Measurements from ENCODE around the gene LAMA2.

The LAMA2 gene

DNA sequence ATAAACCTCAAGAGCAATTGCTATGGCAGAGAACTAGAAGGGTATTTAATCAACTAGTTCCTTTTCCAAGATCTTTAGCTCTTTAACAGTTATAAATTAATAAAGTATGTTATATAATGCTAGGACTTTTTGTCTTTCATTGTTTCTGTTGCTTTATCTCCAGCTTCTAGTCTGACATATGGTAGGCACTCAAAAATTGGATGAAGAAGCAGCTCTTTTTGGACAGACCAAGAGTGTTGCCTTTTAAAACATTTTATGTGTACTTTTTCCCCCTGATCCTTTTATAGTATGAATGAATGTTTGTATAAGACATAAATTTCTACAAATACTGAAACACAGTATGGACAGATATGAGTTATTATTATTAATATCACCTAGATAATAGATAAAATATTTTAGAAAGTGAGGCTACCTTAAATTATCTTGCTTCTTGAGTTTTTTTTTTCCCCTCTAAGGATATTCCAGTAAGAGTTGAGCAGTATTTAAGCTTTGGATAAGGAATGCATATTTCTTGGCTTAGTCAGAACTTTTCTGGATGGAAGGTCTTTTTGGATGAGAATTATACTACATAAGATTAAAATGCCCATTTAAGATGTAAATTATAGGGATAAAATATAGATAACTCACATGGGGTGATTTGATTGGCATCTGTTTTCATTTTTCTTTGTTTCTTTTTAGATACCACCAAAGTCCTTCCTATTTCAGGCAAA is 16.6 kb downstream of the LAMA2 start:
- Histone ChIP-seq H2BK5ac (ENCODE audit: low read depth, low read length, poor library complexity, severe bottlenecking) (no peak overlapping the region), H4K91ac (ENCODE audit: low read length) (no peak overlapping the region), H3K79me1 (replicated peaks; ENCODE audit: low read length, poor library complexity, severe bottlenecking) (no peaks in the 10 kb centered on the region), H2BK12ac (ENCODE audit: low read length in 2 of 2) (no peak overlapping the region), H3K23ac (ENCODE audit: low read length in 2 of 2) (no peak overlapping the region), H3K4me2 (ENCODE audit: low read length, poor library complexity, severe bottlenecking) (no peak overlapping the region), H2BK120ac (ENCODE audit: low read depth, low read length) (no peak overlapping the region), H2BK15ac (ENCODE audit: low read depth, poor library complexity, severe bottlenecking) (no peak overlapping the region), H3K9ac (ENCODE audit: low read length) (no peak overlapping the region), H3K27me3 (ENCODE audit: control insufficient read depth in 1 of 2, insufficient read depth in 1 of 2, low read length in 2 of 2) (no peaks in the 10 kb centered on the region), H3K14ac (ENCODE audit: low read length in 2 of 2) (no peak overlapping the region), H3K4me3 (ENCODE audit: insufficient read depth in 1 of 2, low read depth in 1 of 2, low read length in 2 of 2) (no peak overlapping the region), H3K18ac (ENCODE audit: low read depth in 1 of 2, low read length in 2 of 2) (no peak overlapping the region), H3K4ac (ENCODE audit: low read depth in 1 of 2, low read length in 2 of 2) (no peak overlapping the region), H3K27ac (ENCODE audit: low read length, poor library complexity, severe bottlenecking) (no peak overlapping the region), H2AK5ac (ENCODE audit: low read length, severe bottlenecking) (no peak overlapping the region), H3K4me1 (ENCODE audit: control insufficient read depth, insufficient read depth, low read depth, low read length) (no peaks in the 10 kb centered on the region), H3K36me3 (ENCODE audit: control insufficient read depth in 1 of 2, insufficient read depth in 2 of 2, low read depth in 1 of 2, low read length in 2 of 2) (no peaks in the 10 kb centered on the region), H4K8ac (ENCODE audit: low read length) (no peak overlapping the region), H2AFZ (ENCODE audit: low read depth, low read length) (no peak overlapping the region), H3K9me3 (ENCODE audit: control insufficient read depth, low read length) (no peaks in the 10 kb centered on the region)
- peak; percentile 19 for DNase-seq

DNA sequence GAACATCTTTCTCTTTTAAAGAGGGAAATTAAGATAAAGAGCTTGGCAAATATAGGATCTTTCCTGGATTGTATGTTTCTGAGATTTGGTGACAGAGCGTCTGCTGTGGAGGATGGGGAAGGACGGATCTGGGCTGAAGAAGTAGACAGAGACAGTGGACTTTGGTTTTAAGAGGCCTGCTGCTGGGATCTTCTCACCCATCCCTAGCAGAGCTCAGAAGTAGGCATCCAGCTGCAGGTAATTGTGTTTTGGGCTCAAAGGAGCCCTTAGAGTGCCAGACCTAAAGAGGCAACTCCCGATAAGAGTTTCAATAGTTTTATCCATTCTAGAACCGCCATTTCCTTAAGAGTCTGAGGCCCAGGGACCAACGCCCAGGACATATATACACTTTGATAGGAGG is 20.8 kb downstream of the LAMA2 start:
- H2AFZ ChIP-seq (ENCODE audit: low read depth, low read length), result no peak overlapping the region
- H3K14ac ChIP-seq (ENCODE audit: low read length in 2 of 2), result no peak overlapping the region
- no peaks in the 10 kb centered on the region for H3K9me3 ChIP-seq (ENCODE audit: control insufficient read depth, low read length)
- H3K4me2 ChIP-seq (ENCODE audit: low read length, poor library complexity, severe bottlenecking), result no peak overlapping the region
- no peak overlapping the region for H2BK120ac ChIP-seq (ENCODE audit: low read depth, low read length)
- H3K23ac ChIP-seq (ENCODE audit: low read length in 2 of 2), result no peak overlapping the region
- H2BK5ac ChIP-seq (ENCODE audit: low read depth, low read length, poor library complexity, severe bottlenecking), result no peak overlapping the region
- H3K27me3 ChIP-seq (ENCODE audit: control insufficient read depth in 1 of 2, insufficient read depth in 1 of 2, low read length in 2 of 2), result no peaks in the 10 kb centered on the region
- no peak overlapping the region for H4K8ac ChIP-seq (ENCODE audit: low read length)
- no peak overlapping the region for H2BK15ac ChIP-seq (ENCODE audit: low read depth, poor library complexity, severe bottlenecking)
- H3K4me3 ChIP-seq (ENCODE audit: insufficient read depth in 1 of 2, low read depth in 1 of 2, low read length in 2 of 2), result no peak overlapping the region
- no peak overlapping the region for H3K9ac ChIP-seq (ENCODE audit: low read length)
- H4K91ac ChIP-seq (ENCODE audit: low read length), result no peak overlapping the region
- H3K79me1 ChIP-seq (replicated peaks; ENCODE audit: low read length, poor library complexity, severe bottlenecking), result no peaks in the 10 kb centered on the region
- no peak overlapping the region for H3K27ac ChIP-seq (ENCODE audit: low read length, poor library complexity, severe bottlenecking)
- H2BK12ac ChIP-seq (ENCODE audit: low read length in 2 of 2), result no peak overlapping the region
- no peaks in the 10 kb centered on the region for H3K36me3 ChIP-seq (ENCODE audit: control insufficient read depth in 1 of 2, insufficient read depth in 2 of 2, low read depth in 1 of 2, low read length in 2 of 2)
- no peak overlapping the region for H2AK5ac ChIP-seq (ENCODE audit: low read length, severe bottlenecking)
- H3K4me1 ChIP-seq (ENCODE audit: control insufficient read depth, insufficient read depth, low read depth, low read length), result no peaks in the 10 kb centered on the region
- no peak for DNase-seq
- no peak overlapping the region for H3K18ac ChIP-seq (ENCODE audit: low read depth in 1 of 2, low read length in 2 of 2)
- WGBS, result 97% methylated on average over 5 of the region's 5 CpGs
- no peak overlapping the region for H3K4ac ChIP-seq (ENCODE audit: low read depth in 1 of 2, low read length in 2 of 2)

GRCh38 chr6:128914051-128914450 is 31.1 kb downstream of the LAMA2 start:
- Histone ChIP-seq H3K4me1 (ENCODE audit: control insufficient read depth, insufficient read depth, low read depth, low read length) (no peaks in the 10 kb centered on the region), H2BK120ac (ENCODE audit: low read depth, low read length) (no peak overlapping the region), H3K4me3 (ENCODE audit: insufficient read depth in 1 of 2, low read depth in 1 of 2, low read length in 2 of 2) (no peak overlapping the region), H3K79me1 (replicated peaks; ENCODE audit: low read length, poor library complexity, severe bottlenecking) (no peaks in the 10 kb centered on the region), H3K18ac (ENCODE audit: low read depth in 1 of 2, low read length in 2 of 2) (no peak overlapping the region), H3K14ac (ENCODE audit: low read length in 2 of 2) (no peak overlapping the region), H3K4ac (ENCODE audit: low read depth in 1 of 2, low read length in 2 of 2) (no peak overlapping the region), H3K36me3 (ENCODE audit: control insufficient read depth in 1 of 2, insufficient read depth in 2 of 2, low read depth in 1 of 2, low read length in 2 of 2) (no peaks in the 10 kb centered on the region), H2AFZ (ENCODE audit: low read depth, low read length) (no peak overlapping the region), H4K91ac (ENCODE audit: low read length) (no peak overlapping the region), H3K9me3 (ENCODE audit: control insufficient read depth, low read length) (no peaks in the 10 kb centered on the region), H2BK15ac (ENCODE audit: low read depth, poor library complexity, severe bottlenecking) (no peak overlapping the region), H2BK5ac (ENCODE audit: low read depth, low read length, poor library complexity, severe bottlenecking) (no peak overlapping the region), H4K8ac (ENCODE audit: low read length) (no peak overlapping the region), H3K4me2 (ENCODE audit: low read length, poor library complexity, severe bottlenecking) (no peak overlapping the region), H3K27me3 (ENCODE audit: control insufficient read depth in 1 of 2, insufficient read depth in 1 of 2, low read length in 2 of 2) (no peaks in the 10 kb centered on the region), H2AK5ac (ENCODE audit: low read length, severe bottlenecking) (no peak overlapping the region), H2BK12ac (ENCODE audit: low read length in 2 of 2) (no peak overlapping the region), H3K23ac (ENCODE audit: low read length in 2 of 2) (no peak overlapping the region), H3K27ac (ENCODE audit: low read length, poor library complexity, severe bottlenecking) (no peak overlapping the region), H3K9ac (ENCODE audit: low read length) (no peak overlapping the region)
- DNase-seq, result no peak
- whole genome bisulfite sequencing, result 82% methylated on average over 1 of the region's 2 CpGs

DNA sequence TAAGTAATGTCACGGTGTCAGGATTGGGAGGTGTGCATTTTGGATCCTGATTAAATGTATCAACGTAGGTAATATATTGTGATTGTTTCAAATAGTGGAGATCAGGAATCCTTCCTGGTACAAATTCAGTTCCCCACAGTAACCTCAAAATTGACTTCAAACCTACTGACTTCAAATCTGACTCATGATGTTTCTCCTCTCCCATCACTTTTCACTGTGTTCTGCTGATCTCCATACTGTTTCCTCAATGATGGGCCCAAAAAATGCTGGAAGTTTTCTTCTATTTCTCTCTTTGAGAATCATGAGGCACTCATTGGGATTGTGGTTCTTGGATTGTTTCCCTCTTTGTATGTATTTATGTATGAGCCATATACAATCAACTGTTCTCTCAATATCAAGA is 35.9 kb downstream of the LAMA2 start:
- H2BK15ac ChIP-seq (ENCODE audit: low read depth, poor library complexity, severe bottlenecking), result no peak overlapping the region
- no peak overlapping the region for H2AK5ac ChIP-seq (ENCODE audit: low read length, severe bottlenecking)
- H2AFZ ChIP-seq (ENCODE audit: low read depth, low read length), result no peak overlapping the region
- 91% methylated on average over 1 of the region's 2 CpGs for WGBS
- H3K4ac ChIP-seq (ENCODE audit: low read depth in 1 of 2, low read length in 2 of 2), result no peak overlapping the region
- H2BK12ac ChIP-seq (ENCODE audit: low read length in 2 of 2), result no peak overlapping the region
- H4K8ac ChIP-seq (ENCODE audit: low read length), result no peak overlapping the region
- H3K27ac ChIP-seq (ENCODE audit: low read length, poor library complexity, severe bottlenecking), result no peak overlapping the region
- peak overlapping the region; percentile 60 for H3K9ac ChIP-seq (ENCODE audit: low read length)
- H3K18ac ChIP-seq (ENCODE audit: low read depth in 1 of 2, low read length in 2 of 2), result no peak overlapping the region
- H3K4me1 ChIP-seq (ENCODE audit: control insufficient read depth, insufficient read depth, low read depth, low read length), result no peaks in the 10 kb centered on the region
- H2BK5ac ChIP-seq (ENCODE audit: low read depth, low read length, poor library complexity, severe bottlenecking), result no peak overlapping the region
- no peak overlapping the region for H3K14ac ChIP-seq (ENCODE audit: low read length in 2 of 2)
- H3K27me3 ChIP-seq (ENCODE audit: control insufficient read depth in 1 of 2, insufficient read depth in 1 of 2, low read length in 2 of 2), result no peaks in the 10 kb centered on the region
- no peak overlapping the region for H3K4me2 ChIP-seq (ENCODE audit: low read length, poor library complexity, severe bottlenecking)
- H2BK120ac ChIP-seq (ENCODE audit: low read depth, low read length), result no peak overlapping the region
- H3K79me1 ChIP-seq (replicated peaks; ENCODE audit: low read length, poor library complexity, severe bottlenecking), result no peaks in the 10 kb centered on the region
- no peak for DNase-seq
- H4K91ac ChIP-seq (ENCODE audit: low read length), result no peak overlapping the region
- no peak overlapping the region for H3K4me3 ChIP-seq (ENCODE audit: insufficient read depth in 1 of 2, low read depth in 1 of 2, low read length in 2 of 2)
- no peaks in the 10 kb centered on the region for H3K36me3 ChIP-seq (ENCODE audit: control insufficient read depth in 1 of 2, insufficient read depth in 2 of 2, low read depth in 1 of 2, low read length in 2 of 2)
- no peak overlapping the region for H3K23ac ChIP-seq (ENCODE audit: low read length in 2 of 2)
- H3K9me3 ChIP-seq (ENCODE audit: control insufficient read depth, low read length), result no peaks in the 10 kb centered on the region

All from mesenchymal stem cell (in vitro differentiated cells and primary cell).